ENCODE data around the gene NIPAL3. TPM values are rescaled to one million over a fixed set of nuclear protein-coding genes. Genes with fewer than 3 reads are reported as not detected.
"Not testable (repeated sequence)": the region's sequence is repeated elsewhere in the genome, so short reads cannot be mapped to it uniquely, and the experiment has no call there.

Gene NIPAL3
- total and polyA plus RNA-seq, 3 experiments from 2014 or later, result 31.3 to 55.5 (median 33.2) TPM

GRCh38 chr1:24488159-24488558 lies 72.6 kb downstream of the NIPAL3 start:
- H3K4me3 Mint-ChIP-seq; H3K9me3 ChIP-seq (ENCODE audit: low read length); H3K36me3 ChIP-seq (ENCODE audit: insufficient read depth, low read length); H3K9me3 Mint-ChIP-seq; H3K27me3 ChIP-seq (ENCODE audit: insufficient read depth, low read length, poor library complexity, severe bottlenecking); H3K27me3 Mint-ChIP-seq; H3K27ac ChIP-seq (ENCODE audit: low read depth, low read length); H3K36me3 Mint-ChIP-seq; H3K4me3 ChIP-seq (ENCODE audit: low read length); DNase-seq: not testable (repeated sequence)
- ChIA-PET POLR2A (interaction anchor here (0.6 to 2.7 kb wide), 2 partner anchors 14 to 17 kb away, joined by 5 to 46 read pairs; partner anchors contain the start of gene RCAN3), CTCF (interaction anchor here (3.3 kb wide), 1 partner anchor 39 kb away, joined by 20 read pairs; no protein-coding TSS in a partner anchor)
- peaks cover 37 to 59% (median 50%) of the 10 kb centered on the region in 3 donors for H3K4me1 Mint-ChIP-seq
- H3K4me1 ChIP-seq (ENCODE audit: insufficient read depth, low read length), result peaks cover 64% of the 10 kb centered on the region
- peak overlapping the region in 3 of 8 donors; percentile 28 to 73 (median 60) for H3K27ac Mint-ChIP-seq

- no peak overlapping the region for H3K27ac Mint-ChIP-seq
- Histone ChIP-seq H3K4me1 (ENCODE audit: insufficient read depth, low read length) (peaks cover 49% of the 10 kb centered on the region), H3K27ac (ENCODE audit: low read depth, low read length) (no peak overlapping the region), H3K36me3 (ENCODE audit: insufficient read depth, low read length) (no peaks in the 10 kb centered on the region), H3K4me3 (ENCODE audit: low read length) (no peak overlapping the region), H3K9me3 (ENCODE audit: low read length) (no peaks in the 10 kb centered on the region), H3K27me3 (ENCODE audit: insufficient read depth, low read length, poor library complexity, severe bottlenecking) (no peaks in the 10 kb centered on the region)
- CTCF ChIA-PET, result interaction anchor here (1.2 kb wide), 2 partner anchors 10 to 98 kb away, joined by 3 read pairs; no protein-coding TSS in a partner anchor
- peaks cover 0 to 2% of the 10 kb centered on the region in 2 donors for H3K27me3 Mint-ChIP-seq
- no peaks in the 10 kb centered on the region for H3K36me3 Mint-ChIP-seq
- H3K4me3 Mint-ChIP-seq, result no peak overlapping the region
- H3K9me3 Mint-ChIP-seq, result no peaks in the 10 kb centered on the region
- H3K4me1 Mint-ChIP-seq, result peaks cover 23 to 44% (median 36%) of the 10 kb centered on the region in 3 donors
- DNase-seq, result no peak
- POLR2A ChIA-PET, result no interaction called here
Measured at GRCh38 chr1:24489674-24490073, 74.1 kb downstream of the NIPAL3 start.

GRCh38 chr1:24490101-24490781 lies 74.6 kb downstream of the NIPAL3 start:
- Histone ChIP-seq H3K27ac (ENCODE audit: low read depth, low read length) (no peak overlapping the region), H3K36me3 (ENCODE audit: insufficient read depth, low read length) (no peaks in the 10 kb centered on the region), H3K4me3 (ENCODE audit: low read length) (no peak overlapping the region), H3K9me3 (ENCODE audit: low read length) (no peaks in the 10 kb centered on the region), H3K4me1 (ENCODE audit: insufficient read depth, low read length) (peaks cover 43% of the 10 kb centered on the region), H3K27me3 (ENCODE audit: insufficient read depth, low read length, poor library complexity, severe bottlenecking) (no peaks in the 10 kb centered on the region)
- ChIA-PET POLR2A (no interaction called here), CTCF (interaction anchor here (0.6 to 1.2 kb wide), 4 partner anchors 8 to 97 kb away, joined by 3 read pairs; partner anchors contain the start of gene NIPAL3)
- no peaks in the 10 kb centered on the region for H3K36me3 Mint-ChIP-seq
- peak overlapping the region in 3 of 8 donors; percentile 14 to 50 (median 26) for H3K27ac Mint-ChIP-seq
- no peaks in the 10 kb centered on the region for H3K9me3 Mint-ChIP-seq
- peaks cover 0 to 4% of the 10 kb centered on the region in 2 donors for H3K27me3 Mint-ChIP-seq
- H3K4me1 Mint-ChIP-seq, result peaks cover 20 to 38% (median 33%) of the 10 kb centered on the region in 3 donors
- no peak overlapping the region for H3K4me3 Mint-ChIP-seq
- no peak for DNase-seq

- no peak overlapping the region for H3K4me3 Mint-ChIP-seq
- Histone ChIP-seq H3K4me1 (ENCODE audit: insufficient read depth, low read length) (peaks cover 29% of the 10 kb centered on the region), H3K27me3 (ENCODE audit: insufficient read depth, low read length, poor library complexity, severe bottlenecking) (no peaks in the 10 kb centered on the region), H3K27ac (ENCODE audit: low read depth, low read length) (no peak overlapping the region), H3K4me3 (ENCODE audit: low read length) (no peak overlapping the region), H3K36me3 (ENCODE audit: insufficient read depth, low read length) (no peaks in the 10 kb centered on the region), H3K9me3 (ENCODE audit: low read length) (no peaks in the 10 kb centered on the region)
- no peak for DNase-seq
- H3K9me3 Mint-ChIP-seq, result no peaks in the 10 kb centered on the region
- POLR2A ChIA-PET, result interaction anchor here (1.1 to 1.6 kb wide), 2 partner anchors 9 to 10 kb away, joined by 4 to 7 read pairs; no protein-coding TSS in a partner anchor
- no peaks in the 10 kb centered on the region for H3K36me3 Mint-ChIP-seq
- peaks cover 7 to 23% (median 18%) of the 10 kb centered on the region in 3 donors for H3K4me1 Mint-ChIP-seq
- H3K27me3 Mint-ChIP-seq, result peaks cover 0 to 8% of the 10 kb centered on the region in 2 donors
- CTCF ChIA-PET, result interaction anchor here (1.5 kb wide), 1 partner anchor 66 kb away, joined by 3 read pairs; no protein-coding TSS in a partner anchor
- peak overlapping the region in 2 of 8 donors; percentile 44 to 48 for H3K27ac Mint-ChIP-seq
Measured at GRCh38 chr1:24491577-24492360, 76.2 kb downstream of the NIPAL3 start.

GRCh38 chr1:24492935-24493334 lies 77.3 kb downstream of the NIPAL3 start:
- DNase-seq; H3K27me3 ChIP-seq (ENCODE audit: insufficient read depth, low read length, poor library complexity, severe bottlenecking); H3K4me3 Mint-ChIP-seq; H3K9me3 Mint-ChIP-seq; H3K27ac ChIP-seq (ENCODE audit: low read depth, low read length); H3K9me3 ChIP-seq (ENCODE audit: low read length); H3K36me3 ChIP-seq (ENCODE audit: insufficient read depth, low read length); H3K36me3 Mint-ChIP-seq; H3K27ac Mint-ChIP-seq; H3K4me3 ChIP-seq (ENCODE audit: low read length): not testable (repeated sequence)
- POLR2A ChIA-PET, result interaction anchor here (0.7 to 1.6 kb wide), 3 partner anchors 9 to 23 kb away, joined by 3 to 7 read pairs (median 4); no protein-coding TSS in a partner anchor
- Mint-ChIP-seq H3K4me1 (peaks cover 4 to 15% (median 12%) of the 10 kb centered on the region in 3 donors), H3K27me3 (peaks cover 0 to 10% of the 10 kb centered on the region in 2 donors)
- CTCF ChIA-PET, result interaction anchor here (0.6 to 1.6 kb wide), 3 partner anchors 65 to 534 kb away, joined by 3 to 4 read pairs (median 3); no protein-coding TSS in a partner anchor
- H3K4me1 ChIP-seq (ENCODE audit: insufficient read depth, low read length), result peaks cover 17% of the 10 kb centered on the region

- H3K4me3 ChIP-seq (ENCODE audit: low read length), result no peak overlapping the region
- H3K4me1 Mint-ChIP-seq, result peaks cover 7 to 17% (median 14%) of the 10 kb centered on the region in 3 donors
- no peaks in the 10 kb centered on the region for H3K27me3 ChIP-seq (ENCODE audit: insufficient read depth, low read length, poor library complexity, severe bottlenecking)
- no peak overlapping the region for H3K4me3 Mint-ChIP-seq
- no peak overlapping the region for H3K27ac ChIP-seq (ENCODE audit: low read depth, low read length)
- peaks cover 18% of the 10 kb centered on the region for H3K4me1 ChIP-seq (ENCODE audit: insufficient read depth, low read length)
- H3K36me3 ChIP-seq (ENCODE audit: insufficient read depth, low read length), result no peaks in the 10 kb centered on the region
- ChIA-PET POLR2A (interaction anchor here (0.7 kb wide), 1 partner anchor 23 kb away, joined by 3 read pairs; no protein-coding TSS in a partner anchor), CTCF (interaction anchor here (1.6 kb wide), 1 partner anchor 93 kb away, joined by 4 read pairs; no protein-coding TSS in a partner anchor)
- DNase-seq, result no peak
- no peak overlapping the region for H3K27ac Mint-ChIP-seq
- H3K36me3 Mint-ChIP-seq, result no peaks in the 10 kb centered on the region
- no peaks in the 10 kb centered on the region for H3K9me3 ChIP-seq (ENCODE audit: low read length)
- peaks cover 0 to 11% of the 10 kb centered on the region in 2 donors for H3K27me3 Mint-ChIP-seq
- H3K9me3 Mint-ChIP-seq, result no peaks in the 10 kb centered on the region
Measured at GRCh38 chr1:24493785-24494184, 78.2 kb downstream of the NIPAL3 start.

- CTCF ChIA-PET, result interaction anchor here (1.8 kb wide), 1 partner anchor 83 kb away, joined by 4 read pairs; the partner anchor contains the start of gene NIPAL3
- H3K27ac ChIP-seq (ENCODE audit: low read depth, low read length), result no peak overlapping the region
- POLR2A ChIA-PET, result no interaction called here
- Mint-ChIP-seq H3K36me3 (peaks cover 0 to 7% (median 0%) of the 10 kb centered on the region in 3 donors), H3K9me3 (peaks cover 0 to 2% (median 0%) of the 10 kb centered on the region in 5 donors), H3K4me3 (peak overlapping the region in 5 of 7 donors; percentile 1 to 57 (median 29)), H3K4me1 (peaks cover 40 to 43% (median 42%) of the 10 kb centered on the region in 3 donors), H3K27ac (peak overlapping the region in 7 of 8 donors; percentile 7 to 88 (median 75)), H3K27me3 (peaks cover 0 to 19% of the 10 kb centered on the region in 2 donors)
- peaks cover 33% of the 10 kb centered on the region for H3K4me1 ChIP-seq (ENCODE audit: insufficient read depth, low read length)
- DNase-seq, result peak in 1 of 5 donors; percentile 47
- H3K4me3 ChIP-seq (ENCODE audit: low read length), result no peak overlapping the region
- no peaks in the 10 kb centered on the region for H3K36me3 ChIP-seq (ENCODE audit: insufficient read depth, low read length)
- no peaks in the 10 kb centered on the region for H3K27me3 ChIP-seq (ENCODE audit: insufficient read depth, low read length, poor library complexity, severe bottlenecking)
- no peaks in the 10 kb centered on the region for H3K9me3 ChIP-seq (ENCODE audit: low read length)
Measured at GRCh38 chr1:24498589-24498988, 83.0 kb downstream of the NIPAL3 start.

Measured in CD8-positive, alpha-beta memory T cell (primary cell).